Type B pancreatic cell (in vitro differentiated cells): Measurements from ENCODE around the gene TPD52L2. TPM values are rescaled to one million over a fixed set of nuclear protein-coding genes. Genes with fewer than 3 reads are reported as not detected.

Experiments
- DNase-seq: peaks from one replicate; pipeline ENCODE4 v3.0.0; 2021; ENCODE audit warnings: mixed read lengths; ENCODE audit not compliant: unreplicated experiment; ENCODE audit errors: extremely low spot score
- H3K27ac Mint-ChIP-seq: 2 replicates; pipeline ENCODE4 v1.8.0; 2021; ENCODE audit warnings: mild to moderate bottlenecking, mixed read lengths
- H3K27me3 Mint-ChIP-seq: 2 replicates; pipeline ENCODE4 v1.8.0; 2021; ENCODE audit warnings: mixed read lengths
- H3K36me3 Mint-ChIP-seq: 2 replicates; pipeline ENCODE4 v1.8.0; 2021; ENCODE audit warnings: mixed read lengths
- H3K4me1 Mint-ChIP-seq: one replicate; pipeline ENCODE4 v1.8.0; 2021; ENCODE audit warnings: mixed read lengths; ENCODE audit not compliant: unreplicated experiment
- H3K4me3 Mint-ChIP-seq: 2 replicates; pipeline ENCODE4 v1.8.0; 2021; ENCODE audit warnings: mild to moderate bottlenecking, mixed read lengths
- H3K9me3 Mint-ChIP-seq: 2 replicates; pipeline ENCODE4 v1.8.0; 2021; ENCODE audit warnings: mixed read lengths
- CTCF ChIP-seq: fragments of 200-600 bp; sonication (generic); conservative IDR thresholded peaks from 2 replicates; pipeline ENCODE4 v1.5.0; 2021; ENCODE audit warnings: antibody characterized with exemption, mild to moderate bottlenecking
- total RNA-seq: library from RNA; stranded (reverse); gene quantifications from 2 replicates; pipeline ENCODE4 v1.2.1, GENCODE V29; 2021; ENCODE audit warnings: low replicate concordance

The TPD52L2 gene
- total RNA-seq, 1 donor from 2014 or later = 76.5 TPM

- no peak overlapping the region for H3K27ac Mint-ChIP-seq
- no peak for TF ChIP-seq CTCF
- H3K27me3 Mint-ChIP-seq = no peaks in the 10 kb centered on the region
- no peak overlapping the region for H3K4me3 Mint-ChIP-seq
- H3K4me1 Mint-ChIP-seq = peaks cover 11% of the 10 kb centered on the region
- H3K36me3 Mint-ChIP-seq = no peaks in the 10 kb centered on the region
- no peaks in the 10 kb centered on the region for H3K9me3 Mint-ChIP-seq
- no peak for DNase-seq
Measured at GRCh38 chr20:63856098-63856511, 9.0 kb upstream of the TPD52L2 start.

- Mint-ChIP-seq H3K27ac (no peak overlapping the region), H3K4me3 (peak overlapping the region; percentile 65), H3K27me3 (no peaks in the 10 kb centered on the region), H3K9me3 (no peaks in the 10 kb centered on the region), H3K36me3 (no peaks in the 10 kb centered on the region), H3K4me1 (peaks cover 9% of the 10 kb centered on the region)
- DNase-seq = no peak
- TF ChIP-seq CTCF = no peak
Measured at GRCh38 chr20:63857764-63858392, 7.2 kb upstream of the TPD52L2 start.

GRCh38 chr20:63858393-63859165 is 6.5 kb upstream of the TPD52L2 start:
- H3K4me1 Mint-ChIP-seq = peaks cover 11% of the 10 kb centered on the region
- peak overlapping the region; percentile 65 for H3K4me3 Mint-ChIP-seq
- no peaks in the 10 kb centered on the region for H3K9me3 Mint-ChIP-seq
- peak; percentile 51 for TF ChIP-seq CTCF
- no peaks in the 10 kb centered on the region for H3K27me3 Mint-ChIP-seq
- DNase-seq = no peak
- no peaks in the 10 kb centered on the region for H3K36me3 Mint-ChIP-seq
- H3K27ac Mint-ChIP-seq = peak overlapping the region; percentile 53

- no peaks in the 10 kb centered on the region for H3K9me3 Mint-ChIP-seq
- no peaks in the 10 kb centered on the region for H3K27me3 Mint-ChIP-seq
- H3K36me3 Mint-ChIP-seq = no peaks in the 10 kb centered on the region
- no peak for TF ChIP-seq CTCF
- peak overlapping the region; percentile 65 for H3K4me3 Mint-ChIP-seq
- no peak for DNase-seq
- H3K4me1 Mint-ChIP-seq = peaks cover 17% of the 10 kb centered on the region
- H3K27ac Mint-ChIP-seq = peak overlapping the region; percentile 53
Measured at GRCh38 chr20:63859166-63859699, 5.8 kb upstream of the TPD52L2 start.

GRCh38 chr20:63860325-63861051 is 4.6 kb upstream of the TPD52L2 start:
- H3K4me3 Mint-ChIP-seq = no peak overlapping the region
- H3K36me3 Mint-ChIP-seq = no peaks in the 10 kb centered on the region
- TF ChIP-seq CTCF = no peak
- H3K27me3 Mint-ChIP-seq = peaks cover 2% of the 10 kb centered on the region
- no peak for DNase-seq
- H3K4me1 Mint-ChIP-seq = peaks cover 21% of the 10 kb centered on the region
- no peaks in the 10 kb centered on the region for H3K9me3 Mint-ChIP-seq
- H3K27ac Mint-ChIP-seq = peak overlapping the region; percentile 43
